ENCODE data around the gene PACS1.

DNA sequence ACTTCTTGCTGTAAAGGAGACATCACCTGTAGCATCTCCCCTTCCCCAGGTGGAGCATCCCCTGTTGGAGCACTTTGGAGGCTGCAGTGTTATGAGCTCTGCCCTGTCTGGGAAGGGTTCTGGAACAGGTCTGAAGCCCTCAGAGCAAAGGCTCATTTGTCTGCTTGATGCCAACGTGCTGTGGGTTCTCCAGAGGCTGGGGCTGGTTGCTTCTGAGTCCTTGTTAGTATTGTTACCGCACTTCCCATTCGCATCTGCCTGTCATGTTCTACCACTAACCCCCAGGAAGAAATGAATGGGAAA is 73.1 kb downstream of the PACS1 start:
- TF ChIP-seq, protein P1, sequence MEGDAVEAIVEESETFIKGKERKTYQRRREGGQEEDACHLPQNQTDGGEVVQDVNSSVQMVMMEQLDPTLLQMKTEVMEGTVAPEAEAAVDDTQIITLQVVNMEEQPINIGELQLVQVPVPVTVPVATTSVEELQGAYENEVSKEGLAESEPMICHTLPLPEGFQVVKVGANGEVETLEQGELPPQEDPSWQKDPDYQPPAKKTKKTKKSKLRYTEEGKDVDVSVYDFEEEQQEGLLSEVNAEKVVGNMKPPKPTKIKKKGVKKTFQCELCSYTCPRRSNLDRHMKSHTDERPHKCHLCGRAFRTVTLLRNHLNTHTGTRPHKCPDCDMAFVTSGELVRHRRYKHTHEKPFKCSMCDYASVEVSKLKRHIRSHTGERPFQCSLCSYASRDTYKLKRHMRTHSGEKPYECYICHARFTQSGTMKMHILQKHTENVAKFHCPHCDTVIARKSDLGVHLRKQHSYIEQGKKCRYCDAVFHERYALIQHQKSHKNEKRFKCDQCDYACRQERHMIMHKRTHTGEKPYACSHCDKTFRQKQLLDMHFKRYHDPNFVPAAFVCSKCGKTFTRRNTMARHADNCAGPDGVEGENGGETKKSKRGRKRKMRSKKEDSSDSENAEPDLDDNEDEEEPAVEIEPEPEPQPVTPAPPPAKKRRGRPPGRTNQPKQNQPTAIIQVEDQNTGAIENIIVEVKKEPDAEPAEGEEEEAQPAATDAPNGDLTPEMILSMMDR (IDR thresholded peaks at IDR 0.05; ENCODE audit: low read length) = no peak
- TF ChIP-seq EZH2phosphoT487 (IDR thresholded peaks at IDR 0.05; ENCODE audit: low read length) = no peak

Data from MM.1S (cell line).